CD4-positive, alpha-beta T cell (primary cell): ENCODE results near the gene ARFIP2. TPM values are rescaled to one million over a fixed set of nuclear protein-coding genes. Genes with fewer than 3 reads are reported as not detected.

Experiments used
- ATAC-seq: fragments of 200-7000 bp; cut with Tn5 transposase; one replicate; pipeline ENCODE4 v1.10.0; 2022; ENCODE audit warnings: mild to moderate bottlenecking; ENCODE audit not compliant: poor library complexity
- CTCF ChIA-PET: fragments of 350-600 bp; sonication (Branson Sonifier 250); formaldehyde crosslinking; loops from one replicate; lab custom pipeline; 2021; ENCODE audit warnings: antibody characterized with exemption, inconsistent platforms; lab: Charles Lee
- POLR2A ChIA-PET: fragments of 350-600 bp; sonication (Branson Sonifier 250); formaldehyde crosslinking; loops from one replicate; lab custom pipeline; 2021; ENCODE audit warnings: antibody characterized with exemption, inconsistent platforms; lab: Charles Lee
- DNase-seq, 14 experiments: peaks; one replicate each; pipeline ENCODE4 v3.0.0-alpha.2; 2013 to 2020; ENCODE audit warnings: mixed read lengths in 2 of 14
- H3K27ac ChIP-seq, 2 donors: one replicate each; pipeline versions ENCODE4 v1.5.1 to v1.7.0; 2013; ENCODE audit warnings: low read length in 2 of 2, low read depth in 1 of 2, mild to moderate bottlenecking in 1 of 2
- H3K27me3 ChIP-seq, 2 experiments: 1 replicate in 1 of 2; 2 replicates in 1 of 2; pipeline versions ENCODE4 v1.6.1 to v1.7.0; 2013; ENCODE audit warnings: low read length in 2 of 2, control low read depth in 1 of 2, mild to moderate bottlenecking in 1 of 2, moderate library complexity in 1 of 2; ENCODE audit not compliant: insufficient read depth in 2 of 2, control insufficient read depth in 1 of 2
- H3K36me3 ChIP-seq: one replicate; pipeline ENCODE4 v1.6.1; 2013; ENCODE audit warnings: low read length, control low read depth; ENCODE audit not compliant: insufficient read depth
- H3K4me1 ChIP-seq: one replicate; pipeline ENCODE4 v1.6.1; 2013; ENCODE audit warnings: low read length, control low read depth; ENCODE audit not compliant: insufficient read depth
- H3K4me3 ChIP-seq: one replicate; pipeline ENCODE4 v1.5.1; 2013; ENCODE audit warnings: mild to moderate bottlenecking, low read length, moderate library complexity
- H3K9me3 ChIP-seq, 2 experiments: 1 replicate in 1 of 2; 2 replicates in 1 of 2; pipeline versions ENCODE4 v1.6.1 to v1.7.0; 2013; ENCODE audit warnings: low read length in 2 of 2, mild to moderate bottlenecking in 2 of 2, control low read depth in 1 of 2, moderate library complexity in 1 of 2; ENCODE audit not compliant: control insufficient read depth in 1 of 2, insufficient read depth in 1 of 2
- H3K27ac Mint-ChIP-seq: one replicate; pipeline ENCODE4 v1.8.0; 2020; ENCODE audit warnings: mixed read lengths
- H3K27me3 Mint-ChIP-seq: one replicate; pipeline ENCODE4 v1.8.0; 2021; ENCODE audit warnings: mixed read lengths
- H3K36me3 Mint-ChIP-seq: one replicate; pipeline ENCODE4 v1.8.0; 2021; ENCODE audit warnings: low read depth, mixed read lengths
- H3K4me1 Mint-ChIP-seq: one replicate; pipeline ENCODE4 v1.8.0; 2021; ENCODE audit warnings: low read depth, mixed read lengths
- H3K4me3 Mint-ChIP-seq: one replicate; pipeline ENCODE4 v1.8.0; 2020; ENCODE audit warnings: mild to moderate bottlenecking, mixed read lengths
- H3K9me3 Mint-ChIP-seq: one replicate; pipeline ENCODE4 v1.8.0; 2020; ENCODE audit warnings: mixed read lengths
- CTCF ChIP-seq: fragments of 200-600 bp; IDR thresholded peaks from one replicate; pipeline ENCODE4 v1.8.0; 2022; ENCODE audit warnings: antibody characterized with exemption, mild to moderate bottlenecking
- intact Hi-C, 2 experiments: fragments of 100-400 bp; cut with DNase I in 1 of 2; cut with micrococcal nuclease in 1 of 2; formaldehyde crosslinking; loops; one replicate each; pipeline versions ENCODE4 v1.15.1 to v1.9.0; 2023 to 2025; cut with DNase I, micrococcal nuclease
- total RNA-seq, 174 experiments: library from RNA in 2 of 174; stranded (reverse) in 2 of 174; gene quantifications; one replicate each; pipeline ENCODE4 v1.2.3 and lab custom pipeline; 2021 to 2026

Gene ARFIP2
- total RNA-seq, 2 experiments from 2014 or later, result 78.1 to 80.5 TPM

GRCh38 chr11:6458352-6459098, 22.6 kb downstream of the ARFIP2 start:
- no peak for ATAC-seq
- H3K4me3 ChIP-seq, result no peak overlapping the region
- no peaks in the 10 kb centered on the region for H3K27me3 Mint-ChIP-seq
- H3K4me3 Mint-ChIP-seq, result no peak overlapping the region
- no peaks in the 10 kb centered on the region for H3K4me1 ChIP-seq
- no peaks in the 10 kb centered on the region for H3K9me3 Mint-ChIP-seq
- no peak overlapping the region for H3K27ac Mint-ChIP-seq
- H3K27me3 ChIP-seq, result no peaks in the 10 kb centered on the region
- H3K9me3 ChIP-seq, result no peaks in the 10 kb centered on the region
- CTCF ChIA-PET, result no interaction called here
- peaks cover 37% of the 10 kb centered on the region for H3K36me3 Mint-ChIP-seq
- DNase-seq, result no peak
- H3K36me3 ChIP-seq, result peaks cover 39% of the 10 kb centered on the region
- POLR2A ChIA-PET, result no interaction called here
- no peaks in the 10 kb centered on the region for H3K4me1 Mint-ChIP-seq
- H3K27ac ChIP-seq, result no peak overlapping the region
- intact Hi-C loops, result no loop called here
- TF ChIP-seq CTCF, result no peak

- CTCF ChIA-PET, result no interaction called here
- ATAC-seq (no peak), DNase-seq (no peak)
- Mint-ChIP-seq H3K27ac (no peak overlapping the region), H3K27me3 (no peaks in the 10 kb centered on the region), H3K4me3 (no peak overlapping the region), H3K36me3 (peaks cover 32% of the 10 kb centered on the region), H3K9me3 (no peaks in the 10 kb centered on the region), H3K4me1 (no peaks in the 10 kb centered on the region)
- Histone ChIP-seq H3K9me3 (no peaks in the 10 kb centered on the region), H3K4me3 (no peak overlapping the region), H3K36me3 (peaks cover 35% of the 10 kb centered on the region), H3K4me1 (no peaks in the 10 kb centered on the region), H3K27ac (no peak overlapping the region), H3K27me3 (no peaks in the 10 kb centered on the region)
- TF ChIP-seq CTCF, result no peak
- intact Hi-C loops, result no loop called here
- POLR2A ChIA-PET, result no interaction called here
These were observed 23.4 kb downstream of the ARFIP2 start for GRCh38 chr11:6457581-6458320.

GRCh38 chr11:6456361-6457073, 24.6 kb downstream of the ARFIP2 start:
- H3K4me1 ChIP-seq, result no peaks in the 10 kb centered on the region
- Mint-ChIP-seq H3K4me3 (no peak overlapping the region), H3K27me3 (no peaks in the 10 kb centered on the region), H3K36me3 (peaks cover 28% of the 10 kb centered on the region), H3K9me3 (no peaks in the 10 kb centered on the region), H3K27ac (no peak overlapping the region), H3K4me1 (no peaks in the 10 kb centered on the region)
- intact Hi-C loops, result no loop called here
- H3K36me3 ChIP-seq, result peaks cover 38% of the 10 kb centered on the region
- CTCF ChIA-PET, result no interaction called here
- no peak overlapping the region for H3K27ac ChIP-seq
- TF ChIP-seq CTCF, result no peak
- POLR2A ChIA-PET, result no interaction called here
- no peaks in the 10 kb centered on the region for H3K9me3 ChIP-seq
- DNase-seq (no peak), ATAC-seq (no peak)
- H3K4me3 ChIP-seq, result no peak overlapping the region
- no peaks in the 10 kb centered on the region for H3K27me3 ChIP-seq
